ENCODE data around the gene SETD2. TPM values are rescaled to one million over a fixed set of nuclear protein-coding genes. Genes with fewer than 3 reads are reported as not detected.

The SETD2 gene
- total RNA-seq, 4 donors from 2014 or later = 54.0 to 70.2 (median 58.5) TPM

DNA sequence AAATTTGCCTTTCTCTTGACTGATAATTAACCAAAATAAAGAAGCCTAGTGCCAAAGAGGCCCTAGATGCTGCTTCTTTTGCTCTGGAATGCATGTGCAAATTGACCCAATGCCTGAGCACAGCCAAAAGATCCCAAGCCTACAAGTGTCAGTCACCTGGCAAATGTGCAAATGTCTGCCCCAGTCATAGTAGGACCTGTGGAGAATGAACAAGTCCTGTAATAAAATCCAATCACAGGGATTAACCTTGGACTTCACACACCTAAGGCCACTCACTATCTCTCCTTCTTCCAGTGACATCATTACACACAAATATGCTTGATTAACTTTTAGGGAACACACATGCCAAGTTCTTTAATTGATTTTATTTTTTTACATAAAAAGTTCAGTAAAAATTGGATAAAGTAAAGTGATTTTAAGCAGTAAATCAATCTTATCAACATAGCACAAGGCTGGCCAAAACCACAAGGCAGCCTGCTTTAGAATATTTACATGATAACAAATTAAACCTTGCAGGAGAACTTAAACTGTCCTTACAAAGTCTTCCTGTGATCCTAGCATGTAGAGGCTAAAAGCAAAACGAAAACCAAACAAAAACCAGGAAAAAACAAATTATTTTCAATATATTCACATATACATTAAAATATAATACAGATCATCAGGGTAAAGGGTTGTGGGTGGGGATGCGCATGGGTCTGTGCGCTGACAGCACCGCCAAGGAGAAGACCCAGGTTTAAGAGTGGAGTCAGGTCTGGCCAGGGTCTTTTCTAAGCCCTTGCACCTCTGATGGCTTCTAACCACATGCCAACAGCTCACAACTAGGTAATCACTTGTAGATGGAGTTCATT is 147.6 kb downstream of the SETD2 start:
- Histone ChIP-seq H3K4me3 (no peak overlapping the region), H3K27me3 (no peaks in the 10 kb centered on the region), H3K36me3 (peaks cover 3 to 75% of the 10 kb centered on the region in 2 donors), H3K27ac (no peak overlapping the region), H3K9me3 (no peaks in the 10 kb centered on the region), H3K4me1 (peaks cover 0 to 20% (median 0%) of the 10 kb centered on the region in 3 donors)
- TF ChIP-seq EP300 (IDR thresholded peaks at IDR 0.05) (no peak), POLR2AphosphoS5 (IDR thresholded peaks at IDR 0.05) (no peak)
- ATAC-seq = no peak
- 84 to 94% methylated on average over 4 of the region's 4 CpGs for WGBS, 2 donors (ENCODE audit: low coverage in 1 of 2)

DNA sequence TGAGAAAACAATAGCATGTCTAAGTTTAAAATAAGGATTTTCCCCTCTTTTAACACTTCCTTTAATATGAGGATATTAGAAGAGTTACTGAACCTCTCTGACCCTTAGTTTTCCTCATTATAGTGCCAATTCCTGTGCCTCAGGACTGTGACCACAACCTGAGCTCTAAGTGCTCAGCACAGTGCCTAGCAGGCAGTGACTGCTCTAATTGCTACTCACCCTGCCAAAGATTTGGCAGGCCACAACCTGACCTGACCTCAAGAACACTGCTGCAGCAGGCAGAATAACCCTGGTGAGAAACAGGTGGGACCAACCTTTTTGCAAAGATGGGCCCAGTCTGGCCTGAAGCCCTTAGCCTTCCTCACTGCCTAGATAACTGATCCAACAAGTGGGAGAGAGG is 148.8 kb downstream of the SETD2 start:
- Histone ChIP-seq H3K27me3 (no peaks in the 10 kb centered on the region), H3K36me3 (peaks cover 3 to 75% of the 10 kb centered on the region in 2 donors), H3K4me3 (no peak overlapping the region), H3K9me3 (no peaks in the 10 kb centered on the region), H3K4me1 (peaks cover 0 to 11% (median 2%) of the 10 kb centered on the region in 3 donors), H3K27ac (no peak overlapping the region)
- no peak for TF ChIP-seq POLR2A (IDR thresholded peaks at IDR 0.05)
- no peak for TF ChIP-seq POLR2AphosphoS5 (IDR thresholded peaks at IDR 0.05)
- ATAC-seq = no peak

- Histone ChIP-seq H3K27ac (no peak overlapping the region), H3K4me3 (no peak overlapping the region), H3K4me1 (peaks cover 0 to 11% (median 8%) of the 10 kb centered on the region in 3 donors), H3K27me3 (no peaks in the 10 kb centered on the region), H3K9me3 (no peaks in the 10 kb centered on the region), H3K36me3 (peaks cover 3 to 66% of the 10 kb centered on the region in 2 donors)
- ATAC-seq = no peak
- no peak for TF ChIP-seq POLR2A (IDR thresholded peaks at IDR 0.05)
Measured at GRCh38 chr3:47014036-47014435, 149.9 kb downstream of the SETD2 start.

DNA sequence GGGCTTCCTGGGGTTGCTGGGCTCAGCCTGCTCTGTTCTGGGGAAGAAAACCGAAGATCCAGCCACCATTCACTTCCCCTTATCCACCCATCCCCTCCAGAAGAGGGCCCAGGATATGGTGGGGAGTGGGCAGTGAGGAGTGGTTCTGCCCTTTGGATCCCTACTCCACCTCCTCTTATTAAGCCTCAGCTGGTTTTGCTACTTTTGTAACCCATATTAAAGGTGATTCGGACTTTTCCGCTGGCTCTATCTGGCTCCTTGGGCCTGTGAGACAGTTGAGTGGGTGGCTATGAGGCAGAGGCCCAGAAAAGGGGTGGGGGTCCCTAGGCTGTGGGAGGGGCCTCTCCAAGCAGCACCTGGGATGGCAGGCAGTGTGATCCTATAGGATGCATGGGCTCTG is 150.7 kb downstream of the SETD2 start:
- Histone ChIP-seq H3K9me3 (no peaks in the 10 kb centered on the region), H3K27me3 (no peaks in the 10 kb centered on the region), H3K36me3 (peaks cover 3 to 58% of the 10 kb centered on the region in 2 donors), H3K27ac (no peak overlapping the region), H3K4me3 (no peak overlapping the region), H3K4me1 (peaks cover 0 to 17% (median 8%) of the 10 kb centered on the region in 3 donors)
- 78 to 82% methylated on average over 2 to 3 of the region's 3 CpGs for WGBS, 2 donors (ENCODE audit: low coverage in 1 of 2)
- TF ChIP-seq POLR2AphosphoS5 (IDR thresholded peaks at IDR 0.05) (no peak), EP300 (IDR thresholded peaks at IDR 0.05) (no peak), POLR2A (IDR thresholded peaks at IDR 0.05) (no peak)
- TF ChIP-seq, protein P1, sequence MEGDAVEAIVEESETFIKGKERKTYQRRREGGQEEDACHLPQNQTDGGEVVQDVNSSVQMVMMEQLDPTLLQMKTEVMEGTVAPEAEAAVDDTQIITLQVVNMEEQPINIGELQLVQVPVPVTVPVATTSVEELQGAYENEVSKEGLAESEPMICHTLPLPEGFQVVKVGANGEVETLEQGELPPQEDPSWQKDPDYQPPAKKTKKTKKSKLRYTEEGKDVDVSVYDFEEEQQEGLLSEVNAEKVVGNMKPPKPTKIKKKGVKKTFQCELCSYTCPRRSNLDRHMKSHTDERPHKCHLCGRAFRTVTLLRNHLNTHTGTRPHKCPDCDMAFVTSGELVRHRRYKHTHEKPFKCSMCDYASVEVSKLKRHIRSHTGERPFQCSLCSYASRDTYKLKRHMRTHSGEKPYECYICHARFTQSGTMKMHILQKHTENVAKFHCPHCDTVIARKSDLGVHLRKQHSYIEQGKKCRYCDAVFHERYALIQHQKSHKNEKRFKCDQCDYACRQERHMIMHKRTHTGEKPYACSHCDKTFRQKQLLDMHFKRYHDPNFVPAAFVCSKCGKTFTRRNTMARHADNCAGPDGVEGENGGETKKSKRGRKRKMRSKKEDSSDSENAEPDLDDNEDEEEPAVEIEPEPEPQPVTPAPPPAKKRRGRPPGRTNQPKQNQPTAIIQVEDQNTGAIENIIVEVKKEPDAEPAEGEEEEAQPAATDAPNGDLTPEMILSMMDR (IDR thresholded peaks at IDR 0.05) = no peak
- ATAC-seq = no peak

DNA sequence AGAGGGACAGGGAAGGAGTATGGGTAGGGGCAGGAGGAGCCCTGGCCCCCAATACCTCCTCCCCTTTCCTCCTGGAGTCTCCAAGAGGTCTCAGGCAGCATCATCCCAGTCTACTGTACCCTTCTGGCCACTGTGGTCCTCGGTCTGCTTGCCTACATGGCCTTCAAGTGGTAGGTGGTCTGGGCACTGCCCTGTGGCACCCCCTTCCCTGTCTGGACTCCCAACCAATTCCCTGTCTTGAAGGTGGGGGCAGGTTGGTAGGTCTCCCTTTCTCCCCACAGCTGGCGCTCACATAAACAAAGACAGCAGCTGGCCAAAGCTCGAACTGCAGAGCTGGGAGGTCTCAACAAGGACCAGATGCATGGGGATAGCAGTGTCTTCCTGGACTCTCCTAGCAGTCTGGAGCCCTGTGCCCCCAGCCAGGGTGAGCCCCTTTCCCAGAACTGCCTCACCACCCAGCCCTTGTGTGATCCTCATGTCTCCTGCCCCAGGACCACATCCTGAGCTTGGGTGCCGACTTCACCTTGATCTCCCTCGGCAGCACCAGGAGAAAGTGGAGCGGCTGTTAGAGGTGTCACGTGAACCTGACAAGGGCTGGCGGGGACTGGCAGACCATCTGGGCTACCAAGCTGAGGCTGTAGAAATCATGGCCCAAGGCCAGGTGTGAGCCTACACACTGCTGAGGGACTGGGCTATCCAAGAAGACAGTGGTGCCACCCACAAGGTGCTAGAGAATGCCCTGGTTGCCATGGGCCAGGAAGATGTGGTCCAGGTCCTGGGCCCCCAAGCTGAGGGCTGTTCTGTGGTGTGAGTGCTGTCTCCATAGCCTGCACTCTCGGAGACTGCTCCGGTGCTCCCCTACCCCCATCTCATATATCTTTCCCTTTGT is 151.3 kb downstream of the SETD2 start:
- no peak for ATAC-seq
- no peaks in the 10 kb centered on the region for H3K9me3 ChIP-seq
- no peaks in the 10 kb centered on the region for H3K27me3 ChIP-seq
- WGBS, 2 donors (ENCODE audit: low coverage in 1 of 2) = 75 to 93% methylated on average over 2 to 4 of the region's 10 CpGs
- peaks cover 3 to 51% of the 10 kb centered on the region in 2 donors for H3K36me3 ChIP-seq
- no peak overlapping the region for H3K27ac ChIP-seq
- TF ChIP-seq POLR2A (IDR thresholded peaks at IDR 0.05) (no peak), EP300 (IDR thresholded peaks at IDR 0.05) (no peak), POLR2AphosphoS5 (IDR thresholded peaks at IDR 0.05) (no peak)
- TF ChIP-seq, protein P1 (IDR thresholded peaks at IDR 0.05) = no peak
- no peak overlapping the region for H3K4me3 ChIP-seq
- H3K4me1 ChIP-seq = peaks cover 0 to 17% (median 8%) of the 10 kb centered on the region in 3 donors

DNA sequence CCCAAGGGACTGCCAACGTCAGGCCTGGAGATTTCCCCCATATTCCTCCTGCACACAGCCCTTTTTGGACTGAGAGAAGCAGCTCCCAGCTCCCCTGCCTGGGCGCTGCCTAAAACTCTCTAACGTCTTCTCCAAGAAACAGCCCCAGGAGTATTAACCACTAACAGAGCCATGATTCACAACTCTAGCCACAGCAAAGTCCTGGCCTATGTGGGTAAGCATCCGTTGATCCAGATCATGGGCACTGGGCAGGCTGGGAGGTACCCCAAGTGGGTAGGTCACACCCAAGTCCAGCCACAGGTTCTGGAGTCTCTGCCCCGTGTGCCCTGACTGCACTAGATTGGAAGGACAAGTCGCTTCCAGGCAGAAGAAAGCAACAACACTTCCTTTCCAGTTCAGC is 152.5 kb downstream of the SETD2 start:
- H3K4me1 ChIP-seq = peaks cover 0 to 17% (median 8%) of the 10 kb centered on the region in 3 donors
- peak overlapping the region in 2 of 4 donors; percentile 88 to 93 for H3K27ac ChIP-seq
- H3K36me3 ChIP-seq = peaks cover 0 to 42% of the 10 kb centered on the region in 2 donors
- ATAC-seq = no peak
- H3K9me3 ChIP-seq = no peaks in the 10 kb centered on the region
- no peaks in the 10 kb centered on the region for H3K27me3 ChIP-seq
- TF ChIP-seq, protein P1 (IDR thresholded peaks at IDR 0.05) = no peak
- no peak for TF ChIP-seq POLR2A (IDR thresholded peaks at IDR 0.05)
- TF ChIP-seq EP300 (IDR thresholded peaks at IDR 0.05) = no peak
- no peak for TF ChIP-seq POLR2AphosphoS5 (IDR thresholded peaks at IDR 0.05)
- WGBS, 2 donors (ENCODE audit: low coverage in 1 of 2) = 81 to 86% methylated on average over 2 of the region's 6 CpGs
- no peak overlapping the region for H3K4me3 ChIP-seq
